22Rv1 (cell line): ENCODE measurements around the gene FGF6.

Experiments
- H3K27ac ChIP-seq: fragments of 450-650 bp; 2 replicates; pipeline ENCODE4 v1.5.1; 2017
- ZFX ChIP-seq: fragments of 450-650 bp; IDR thresholded peaks from 2 replicates; pipeline ENCODE4 v1.6.1; 2017; ENCODE audit warnings: antibody characterized with exemption, borderline replicate concordance
- TF ChIP-seq, protein P1 (sequence below): fragments of 450-650 bp; IDR thresholded peaks from 2 replicates; pipeline ENCODE4 v1.5.1; 2017; ENCODE audit warnings: mild to moderate bottlenecking

Gene FGF6

DNA sequence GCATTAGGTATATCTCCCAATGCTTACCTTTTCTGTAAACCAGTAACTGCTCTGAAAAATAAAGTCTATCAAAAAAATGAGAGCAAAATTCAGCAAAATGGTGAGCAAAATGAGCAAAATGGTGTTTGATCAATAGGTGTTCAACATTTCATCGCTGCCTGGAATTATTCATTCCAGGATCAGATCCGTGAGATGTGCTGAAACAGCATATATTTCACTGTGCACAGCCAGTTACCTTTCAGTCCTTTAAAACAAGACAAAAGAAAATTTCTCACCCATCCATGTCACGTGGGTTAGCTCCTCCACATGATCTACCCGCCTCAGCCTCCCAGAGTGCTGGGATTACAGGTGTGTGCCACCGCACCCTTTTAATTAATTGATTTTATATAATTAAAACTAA lies 58.0 kb downstream of the FGF6 start:
- TF ChIP-seq, protein P1, sequence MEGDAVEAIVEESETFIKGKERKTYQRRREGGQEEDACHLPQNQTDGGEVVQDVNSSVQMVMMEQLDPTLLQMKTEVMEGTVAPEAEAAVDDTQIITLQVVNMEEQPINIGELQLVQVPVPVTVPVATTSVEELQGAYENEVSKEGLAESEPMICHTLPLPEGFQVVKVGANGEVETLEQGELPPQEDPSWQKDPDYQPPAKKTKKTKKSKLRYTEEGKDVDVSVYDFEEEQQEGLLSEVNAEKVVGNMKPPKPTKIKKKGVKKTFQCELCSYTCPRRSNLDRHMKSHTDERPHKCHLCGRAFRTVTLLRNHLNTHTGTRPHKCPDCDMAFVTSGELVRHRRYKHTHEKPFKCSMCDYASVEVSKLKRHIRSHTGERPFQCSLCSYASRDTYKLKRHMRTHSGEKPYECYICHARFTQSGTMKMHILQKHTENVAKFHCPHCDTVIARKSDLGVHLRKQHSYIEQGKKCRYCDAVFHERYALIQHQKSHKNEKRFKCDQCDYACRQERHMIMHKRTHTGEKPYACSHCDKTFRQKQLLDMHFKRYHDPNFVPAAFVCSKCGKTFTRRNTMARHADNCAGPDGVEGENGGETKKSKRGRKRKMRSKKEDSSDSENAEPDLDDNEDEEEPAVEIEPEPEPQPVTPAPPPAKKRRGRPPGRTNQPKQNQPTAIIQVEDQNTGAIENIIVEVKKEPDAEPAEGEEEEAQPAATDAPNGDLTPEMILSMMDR = no peak
- TF ChIP-seq ZFX = no peak

DNA sequence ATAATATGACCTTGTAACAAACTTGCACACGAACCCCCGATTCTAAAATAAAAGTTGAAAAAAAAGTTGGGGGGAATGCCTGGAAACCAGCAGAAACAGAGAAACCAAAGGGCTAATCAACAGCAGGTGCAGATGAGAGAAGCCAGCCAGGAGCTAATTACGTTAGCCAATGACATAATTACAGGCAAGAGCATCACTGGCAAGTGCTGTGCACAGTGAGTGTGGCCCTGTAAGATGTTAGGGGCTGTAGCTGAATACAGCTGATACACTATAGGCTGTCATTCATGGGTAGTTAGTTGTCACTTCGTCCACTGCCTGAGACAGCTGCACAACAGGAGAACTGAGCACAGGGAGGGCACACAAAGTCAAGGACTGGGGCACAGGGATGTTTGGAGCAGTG lies 58.8 kb downstream of the FGF6 start:
- TF ChIP-seq, protein P1 = no peak
- no peak for TF ChIP-seq ZFX
- no peak overlapping the region for H3K27ac ChIP-seq

More for the DNA sequence above, 58.0 kb downstream of the FGF6 start:
- no peak overlapping the region for H3K27ac ChIP-seq
